ENCODE measurements around the gene SLAMF6.

SLAMF6 gene

DNA sequence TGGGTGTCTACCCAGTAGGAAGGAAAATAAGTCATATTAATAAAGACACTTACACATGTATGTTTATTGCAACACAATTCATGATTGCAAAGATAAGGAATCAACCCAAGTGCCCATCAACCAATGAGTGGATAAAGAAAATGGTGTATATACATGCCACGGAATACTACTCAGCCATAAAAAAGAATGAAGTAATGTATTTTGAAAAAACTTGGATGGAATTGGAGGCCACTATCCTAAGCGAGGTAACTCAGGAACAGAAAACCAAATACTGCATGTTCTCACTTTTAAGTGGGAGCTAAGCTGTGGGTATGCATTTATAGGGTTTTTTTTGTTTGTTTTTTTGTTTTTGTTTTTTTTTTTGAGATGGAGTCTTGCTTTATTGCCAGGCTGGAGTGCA lies 73.6 kb downstream of the SLAMF6 start:
- no peak overlapping the region for H3K4me3 ChIP-seq (ENCODE audit: low read depth, low read length)
- no peak for DNase-seq (ENCODE audit: low read depth, low spot score)
- POLR2A ChIA-PET = no interaction called here
- CTCF ChIA-PET = no interaction called here
- TF ChIP-seq, protein P1, sequence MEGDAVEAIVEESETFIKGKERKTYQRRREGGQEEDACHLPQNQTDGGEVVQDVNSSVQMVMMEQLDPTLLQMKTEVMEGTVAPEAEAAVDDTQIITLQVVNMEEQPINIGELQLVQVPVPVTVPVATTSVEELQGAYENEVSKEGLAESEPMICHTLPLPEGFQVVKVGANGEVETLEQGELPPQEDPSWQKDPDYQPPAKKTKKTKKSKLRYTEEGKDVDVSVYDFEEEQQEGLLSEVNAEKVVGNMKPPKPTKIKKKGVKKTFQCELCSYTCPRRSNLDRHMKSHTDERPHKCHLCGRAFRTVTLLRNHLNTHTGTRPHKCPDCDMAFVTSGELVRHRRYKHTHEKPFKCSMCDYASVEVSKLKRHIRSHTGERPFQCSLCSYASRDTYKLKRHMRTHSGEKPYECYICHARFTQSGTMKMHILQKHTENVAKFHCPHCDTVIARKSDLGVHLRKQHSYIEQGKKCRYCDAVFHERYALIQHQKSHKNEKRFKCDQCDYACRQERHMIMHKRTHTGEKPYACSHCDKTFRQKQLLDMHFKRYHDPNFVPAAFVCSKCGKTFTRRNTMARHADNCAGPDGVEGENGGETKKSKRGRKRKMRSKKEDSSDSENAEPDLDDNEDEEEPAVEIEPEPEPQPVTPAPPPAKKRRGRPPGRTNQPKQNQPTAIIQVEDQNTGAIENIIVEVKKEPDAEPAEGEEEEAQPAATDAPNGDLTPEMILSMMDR (IDR thresholded peaks at IDR 0.05; ENCODE audit: insufficient read depth, low read length, missing control alignments) = no peak

DNA sequence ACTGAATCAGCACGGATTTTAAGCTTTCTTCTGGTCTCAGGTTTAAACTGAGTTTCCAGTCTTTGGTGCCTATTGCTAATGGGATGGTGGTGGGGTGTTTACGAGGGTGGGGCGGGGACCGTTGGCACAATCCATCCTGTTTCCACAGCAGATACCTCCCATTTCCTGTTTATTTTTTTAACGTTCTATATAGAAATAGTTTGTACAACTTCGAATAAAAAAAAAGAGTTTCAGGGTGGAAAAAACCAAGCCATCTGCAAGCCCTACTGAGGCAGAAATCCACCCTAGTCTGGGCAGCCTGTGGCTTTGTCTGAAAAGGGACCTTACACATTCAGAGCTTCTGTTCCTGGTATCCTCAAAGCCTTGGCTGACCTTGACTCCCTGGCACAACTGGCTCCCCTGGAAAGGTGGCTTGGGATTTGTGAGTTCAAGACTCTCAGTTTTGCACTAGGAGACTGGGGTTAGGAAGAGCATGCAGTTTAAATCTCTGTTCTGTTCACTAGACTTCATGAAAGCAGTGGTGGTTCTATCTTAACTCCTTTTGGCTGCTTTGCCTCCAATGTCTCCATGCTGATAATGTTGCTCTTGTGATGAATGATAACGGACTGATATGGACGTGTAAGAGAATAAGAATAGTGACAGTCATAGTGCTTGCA lies 76.0 kb downstream of the SLAMF6 start:
- ChIA-PET CTCF (interaction anchor here (1.0 kb wide), 1 partner anchor 18 kb away, joined by 3 read pairs; no protein-coding TSS in a partner anchor), POLR2A (no interaction called here)
- TF ChIP-seq, protein P1 (IDR thresholded peaks at IDR 0.05; ENCODE audit: insufficient read depth, low read length, missing control alignments) = no peak
- no peak overlapping the region for H3K4me3 ChIP-seq (ENCODE audit: low read depth, low read length)
- no peak for DNase-seq (ENCODE audit: low read depth, low spot score)

DNA sequence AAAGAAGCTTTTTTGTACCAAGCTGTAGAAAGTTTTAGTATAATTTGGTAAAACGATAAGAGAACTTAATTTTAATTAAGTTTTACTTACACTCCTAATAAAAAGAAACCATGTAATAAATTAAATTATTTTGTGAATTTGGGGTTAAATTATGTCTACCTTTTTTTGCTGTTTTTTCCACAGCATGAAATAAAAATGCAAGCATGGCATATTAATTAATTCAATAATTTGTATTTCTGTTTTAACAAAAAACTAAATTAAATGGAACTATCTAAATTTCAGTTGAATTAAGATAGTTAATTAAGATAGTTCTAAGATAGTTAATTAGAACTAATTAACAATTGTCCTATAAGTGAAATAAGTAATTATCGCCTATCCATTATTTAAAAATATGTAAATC lies 83.3 kb downstream of the SLAMF6 start:
- DNase-seq (ENCODE audit: low read depth, low spot score) = no peak
- no peak overlapping the region for H3K4me3 ChIP-seq (ENCODE audit: low read depth, low read length)
- ChIA-PET POLR2A (no interaction called here), CTCF (interaction anchor here (1.2 kb wide), 1 partner anchor 11 kb away, joined by 3 read pairs; no protein-coding TSS in a partner anchor)
- TF ChIP-seq, protein P1 (IDR thresholded peaks at IDR 0.05; ENCODE audit: insufficient read depth, low read length, missing control alignments) = no peak

DNA sequence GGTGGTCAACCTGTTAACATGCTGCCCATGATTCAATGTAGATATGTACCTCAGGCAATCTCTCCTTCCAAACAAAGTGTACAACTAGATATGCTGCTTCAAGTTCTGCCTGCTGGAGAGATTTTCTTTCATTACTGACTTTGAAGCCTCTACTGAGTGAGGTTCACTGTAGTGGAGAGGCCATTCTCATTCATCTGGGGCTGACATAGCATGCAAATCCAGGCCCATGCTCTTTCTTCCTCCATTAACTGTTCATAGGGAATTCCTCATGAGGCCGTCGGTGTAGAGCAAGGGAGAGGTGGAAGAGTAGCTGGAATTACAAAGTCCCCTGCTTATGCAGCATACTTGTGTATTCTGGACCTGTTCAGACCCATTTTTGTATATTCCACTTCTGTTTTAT lies 84.1 kb downstream of the SLAMF6 start:
- ChIA-PET POLR2A (no interaction called here), CTCF (interaction anchor here (1.2 kb wide), 1 partner anchor 10 kb away, joined by 3 read pairs; no protein-coding TSS in a partner anchor)
- TF ChIP-seq, protein P1 (IDR thresholded peaks at IDR 0.05; ENCODE audit: insufficient read depth, low read length, missing control alignments) = no peak

DNA sequence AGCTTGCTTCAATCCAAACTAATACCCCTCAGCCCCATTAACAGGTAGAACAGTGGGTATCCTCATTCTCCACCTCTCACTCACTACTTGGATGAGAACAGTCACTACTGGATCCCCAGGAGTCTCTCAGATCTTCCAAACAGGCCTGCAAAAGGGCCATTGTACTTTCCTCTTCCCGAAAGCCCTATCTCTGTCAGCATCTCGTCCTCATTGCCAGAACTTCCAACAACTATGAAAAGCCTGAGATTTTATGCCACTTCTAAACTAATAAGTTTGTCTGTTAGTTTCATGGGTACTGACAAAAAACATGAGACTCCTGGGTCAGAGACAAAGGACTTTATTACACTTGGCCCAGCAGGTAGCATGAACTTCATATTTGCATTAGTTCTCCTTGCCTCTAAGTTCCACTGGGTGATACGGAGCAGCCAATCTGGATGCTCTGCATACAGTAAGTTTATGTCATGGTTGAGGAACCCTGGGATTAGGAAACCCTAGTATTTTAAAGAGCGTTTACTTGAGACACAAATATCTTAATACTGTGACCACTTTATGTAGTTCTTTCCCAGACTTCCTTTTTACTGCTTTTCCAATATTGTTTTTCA lies 84.6 kb downstream of the SLAMF6 start:
- no peak overlapping the region for H3K4me3 ChIP-seq (ENCODE audit: low read depth, low read length)
- POLR2A ChIA-PET = no interaction called here
- TF ChIP-seq, protein P1 (IDR thresholded peaks at IDR 0.05; ENCODE audit: insufficient read depth, low read length, missing control alignments) = no peak
- DNase-seq (ENCODE audit: low read depth, low spot score) = no peak
- CTCF ChIA-PET = interaction anchor here (1.2 kb wide), 1 partner anchor 10 kb away, joined by 6 read pairs; no protein-coding TSS in a partner anchor

More for the DNA sequence above, 84.1 kb downstream of the SLAMF6 start:
- H3K4me3 ChIP-seq (ENCODE audit: low read depth, low read length) = no peak overlapping the region
- no peak for DNase-seq (ENCODE audit: low read depth, low spot score)
